ENCODE results near the gene SEC14L1.

DNA sequence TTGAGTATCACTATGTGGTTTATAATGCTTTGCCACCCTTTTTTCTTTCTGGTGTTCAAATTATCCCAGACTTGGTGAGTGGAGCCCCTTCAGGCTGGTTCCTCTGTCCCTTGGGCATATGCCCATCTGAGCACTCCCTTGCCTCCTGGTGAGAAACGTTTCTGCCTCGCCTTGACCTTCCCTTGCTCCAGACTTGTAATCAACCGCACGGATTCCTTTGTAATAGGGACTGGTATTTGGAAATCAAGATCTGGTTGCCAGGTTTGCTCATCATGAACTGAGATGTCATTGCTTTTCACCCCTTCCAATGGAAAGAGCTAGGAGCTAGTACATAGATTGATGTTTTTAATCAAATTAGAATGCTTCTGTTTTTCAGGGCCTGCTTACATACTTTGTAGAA is 43.7 kb downstream of the SEC14L1 start:
- TF ChIP-seq, protein P1, sequence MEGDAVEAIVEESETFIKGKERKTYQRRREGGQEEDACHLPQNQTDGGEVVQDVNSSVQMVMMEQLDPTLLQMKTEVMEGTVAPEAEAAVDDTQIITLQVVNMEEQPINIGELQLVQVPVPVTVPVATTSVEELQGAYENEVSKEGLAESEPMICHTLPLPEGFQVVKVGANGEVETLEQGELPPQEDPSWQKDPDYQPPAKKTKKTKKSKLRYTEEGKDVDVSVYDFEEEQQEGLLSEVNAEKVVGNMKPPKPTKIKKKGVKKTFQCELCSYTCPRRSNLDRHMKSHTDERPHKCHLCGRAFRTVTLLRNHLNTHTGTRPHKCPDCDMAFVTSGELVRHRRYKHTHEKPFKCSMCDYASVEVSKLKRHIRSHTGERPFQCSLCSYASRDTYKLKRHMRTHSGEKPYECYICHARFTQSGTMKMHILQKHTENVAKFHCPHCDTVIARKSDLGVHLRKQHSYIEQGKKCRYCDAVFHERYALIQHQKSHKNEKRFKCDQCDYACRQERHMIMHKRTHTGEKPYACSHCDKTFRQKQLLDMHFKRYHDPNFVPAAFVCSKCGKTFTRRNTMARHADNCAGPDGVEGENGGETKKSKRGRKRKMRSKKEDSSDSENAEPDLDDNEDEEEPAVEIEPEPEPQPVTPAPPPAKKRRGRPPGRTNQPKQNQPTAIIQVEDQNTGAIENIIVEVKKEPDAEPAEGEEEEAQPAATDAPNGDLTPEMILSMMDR (conservative IDR thresholded peaks at IDR 0.05; ENCODE audit: low read depth, low read length): no peak
- TF ChIP-seq EZH2 (IDR thresholded peaks at IDR 0.05; ENCODE audit: borderline replicate concordance, low read depth, low read length, poor library complexity, severe bottlenecking): no peak

Data from A673 (cell line).